ENCODE data around the gene CD83. TPM values are rescaled to one million over a fixed set of nuclear protein-coding genes. Genes with fewer than 3 reads are reported as not detected.

The CD83 gene
- total RNA-seq, 1 experiment from 2014 or later = 7.0 TPM

DNA sequence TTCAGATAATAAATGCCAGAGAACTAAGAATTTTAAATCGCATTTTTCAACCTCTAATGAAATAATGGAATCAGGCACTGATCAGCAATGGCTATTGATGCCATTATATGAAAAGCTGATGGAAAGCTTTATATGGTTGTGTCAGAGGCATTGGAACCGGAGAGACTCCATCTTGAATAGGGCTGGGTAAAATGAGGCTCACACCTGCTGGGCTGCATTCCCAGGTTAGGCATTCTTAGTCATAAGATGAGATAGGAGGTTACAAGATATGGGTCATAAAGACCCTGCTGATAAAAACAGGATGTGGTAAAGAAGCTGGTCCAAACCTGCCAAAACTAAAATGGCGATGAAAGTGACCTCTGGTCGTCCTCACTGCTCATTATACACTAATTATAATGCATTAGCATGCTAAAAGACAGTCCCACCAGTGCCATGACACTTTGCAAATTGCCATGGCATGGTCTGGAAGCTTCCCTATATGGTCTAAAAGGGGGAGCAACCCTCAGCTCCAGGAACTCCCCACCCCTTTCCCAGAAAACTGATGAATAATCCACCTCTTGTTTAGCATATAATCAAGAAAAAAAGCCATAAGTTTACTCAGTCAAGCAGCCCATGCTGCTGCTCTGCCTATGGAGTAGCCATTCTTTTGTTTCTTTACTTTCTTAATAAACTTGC, 40.2 kb upstream of the CD83 start:
- H3K4me2 ChIP-seq (ENCODE audit: insufficient read depth, insufficient read length, low read length) = no peak overlapping the region
- DNase-seq = no peak
- no peak overlapping the region for H2BK15ac ChIP-seq (ENCODE audit: low read depth, low read length)
- H2BK5ac ChIP-seq (ENCODE audit: insufficient read length, low read length) = no peak overlapping the region
- no peak overlapping the region for H3K18ac ChIP-seq (ENCODE audit: insufficient read length, low read depth, low read length)
- no peaks in the 10 kb centered on the region for H3K4me1 ChIP-seq (ENCODE audit: insufficient read depth, low read length)
- H3T11ph ChIP-seq (ENCODE audit: low read length) = no peak overlapping the region
- WGBS (ENCODE audit: extremely low coverage, insufficient read length, low lambda C conversion rate) = no CpG with 5 or more reads among the region's 4 CpGs
- no peak overlapping the region for H3K23ac ChIP-seq (ENCODE audit: insufficient read length, low read depth, low read length)
- no peak overlapping the region for H4K5ac ChIP-seq (ENCODE audit: insufficient read length, low read depth, low read length)
- H3K27ac ChIP-seq (ENCODE audit: insufficient read length, low read depth, low read length) = no peak overlapping the region
- no peak overlapping the region for H3K14ac ChIP-seq (ENCODE audit: insufficient read depth, low read length)
- no peak overlapping the region for H3K56ac ChIP-seq (ENCODE audit: insufficient read length, low read depth, low read length)
- H3K4me1 Mint-ChIP-seq = peaks cover 11 to 12% of the 10 kb centered on the region in 2 experiments
- H4K20me1 ChIP-seq (ENCODE audit: control insufficient read depth, insufficient read depth, insufficient read length) = no peaks in the 10 kb centered on the region
- H3K27me3 ChIP-seq (ENCODE audit: insufficient read depth, low read length) = no peaks in the 10 kb centered on the region; the same call in 1 of the 2 replicates
- H3K79me2 ChIP-seq (ENCODE audit: insufficient read depth, low read length) = no peaks in the 10 kb centered on the region
- H4K8ac ChIP-seq (replicated peaks; ENCODE audit: insufficient read length, low read depth, low read length) = no peak overlapping the region
- no peaks in the 10 kb centered on the region for H3K9me3 ChIP-seq (ENCODE audit: control insufficient read depth, low read depth, low read length)
- no peak overlapping the region for H3K27ac Mint-ChIP-seq
- no peak overlapping the region for H2BK20ac ChIP-seq (ENCODE audit: low read depth, low read length, poor library complexity, severe bottlenecking)
- H2BK120ac ChIP-seq (ENCODE audit: low read depth, low read length, poor library complexity, severe bottlenecking) = no peak overlapping the region
- no peaks in the 10 kb centered on the region for H3K9me3 Mint-ChIP-seq
- H3K9ac ChIP-seq (ENCODE audit: extremely low read depth, insufficient read length, low read length) = no peak overlapping the region
- H3K4ac ChIP-seq (ENCODE audit: low read depth, low read length) = no peak overlapping the region
- no peak overlapping the region for H2AFZ ChIP-seq (ENCODE audit: low read length)
- no peak overlapping the region for H2BK12ac ChIP-seq (ENCODE audit: insufficient read length, low read depth, low read length)
- no peaks in the 10 kb centered on the region for H3K23me2 ChIP-seq (ENCODE audit: insufficient read length, low read depth, low read length, poor library complexity, severe bottlenecking)
- no peak overlapping the region for H3K4me3 Mint-ChIP-seq
- no peaks in the 10 kb centered on the region for H3K36me3 Mint-ChIP-seq (ENCODE audit: insufficient read depth in 1 of 3, low read depth in 3 of 3)
- no peak overlapping the region for H2AK5ac ChIP-seq (ENCODE audit: insufficient read length, low read length)
- H3K27me3 Mint-ChIP-seq (ENCODE audit: low read depth) = no peaks in the 10 kb centered on the region; the same call in none of the 2 replicates
- TF ChIP-seq, protein P1, sequence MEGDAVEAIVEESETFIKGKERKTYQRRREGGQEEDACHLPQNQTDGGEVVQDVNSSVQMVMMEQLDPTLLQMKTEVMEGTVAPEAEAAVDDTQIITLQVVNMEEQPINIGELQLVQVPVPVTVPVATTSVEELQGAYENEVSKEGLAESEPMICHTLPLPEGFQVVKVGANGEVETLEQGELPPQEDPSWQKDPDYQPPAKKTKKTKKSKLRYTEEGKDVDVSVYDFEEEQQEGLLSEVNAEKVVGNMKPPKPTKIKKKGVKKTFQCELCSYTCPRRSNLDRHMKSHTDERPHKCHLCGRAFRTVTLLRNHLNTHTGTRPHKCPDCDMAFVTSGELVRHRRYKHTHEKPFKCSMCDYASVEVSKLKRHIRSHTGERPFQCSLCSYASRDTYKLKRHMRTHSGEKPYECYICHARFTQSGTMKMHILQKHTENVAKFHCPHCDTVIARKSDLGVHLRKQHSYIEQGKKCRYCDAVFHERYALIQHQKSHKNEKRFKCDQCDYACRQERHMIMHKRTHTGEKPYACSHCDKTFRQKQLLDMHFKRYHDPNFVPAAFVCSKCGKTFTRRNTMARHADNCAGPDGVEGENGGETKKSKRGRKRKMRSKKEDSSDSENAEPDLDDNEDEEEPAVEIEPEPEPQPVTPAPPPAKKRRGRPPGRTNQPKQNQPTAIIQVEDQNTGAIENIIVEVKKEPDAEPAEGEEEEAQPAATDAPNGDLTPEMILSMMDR (conservative IDR thresholded peaks at IDR 0.05) = no peak
- H4K91ac ChIP-seq (ENCODE audit: insufficient read length, low read depth, low read length) = no peak overlapping the region
- no peaks in the 10 kb centered on the region for H3K79me1 ChIP-seq (ENCODE audit: insufficient read depth, low read depth, low read length, poor library complexity, severe bottlenecking)
